PC-9 (cell line): ENCODE measurements around the gene CCDC93. TPM values are rescaled to one million over a fixed set of nuclear protein-coding genes. Genes with fewer than 3 reads are reported as not detected.

Experiments
- BruUV-seq: library from RNA; stranded (reverse); fragments of 400-500 nt; replicated peaks from 2 replicates; lab custom pipeline; 2021; lab: Mats Ljungman, UMichigan
- CTCF ChIA-PET: fragments of 300-600 bp; sonication (Branson Sonifier 250); formaldehyde crosslinking; loops from one replicate; lab custom pipeline; 2022; ENCODE audit warnings: antibody characterized with exemption; lab: Charles Lee
- POLR2A ChIA-PET: fragments of 300-600 bp; sonication (Branson Sonifier 250); formaldehyde crosslinking; loops from one replicate; lab custom pipeline; 2022; ENCODE audit warnings: antibody characterized with exemption; ENCODE audit not compliant: unreplicated experiment; lab: Charles Lee
- DNase-seq, 2 experiments: peaks; one replicate each; pipeline versions ENCODE4 v3.0.0 to v3.0.0-alpha.2; 2015 to 2022; ENCODE audit warnings: mixed read lengths in 1 of 2
- H2AFZ ChIP-seq: fragments of 200-600 bp; sonication (generic); 2 replicates; pipeline ENCODE4 v1.8.1; 2017; ENCODE audit warnings: antibody characterized with exemption
- H3F3A ChIP-seq: fragments of 200-600 bp; sonication (generic); 2 replicates; pipeline ENCODE4 v1.8.1; 2017; ENCODE audit warnings: antibody characterized with exemption, mild to moderate bottlenecking, low read depth; ENCODE audit not compliant: insufficient read depth
- H3K27ac ChIP-seq: fragments of 200-600 bp; sonication (generic); 2 replicates; pipeline ENCODE4 v1.6.1; 2016; ENCODE audit warnings: mixed run types
- H3K27me3 ChIP-seq: fragments of 200-600 bp; sonication (generic); 2 replicates; pipeline ENCODE4 v1.6.1; 2016; ENCODE audit warnings: low read depth, mixed run types; ENCODE audit not compliant: insufficient read depth
- H3K36me3 ChIP-seq: fragments of 200-600 bp; sonication (generic); 2 replicates; pipeline ENCODE4 v1.6.1; 2016; ENCODE audit warnings: low read depth, mixed run types
- H3K4me1 ChIP-seq: fragments of 200-600 bp; sonication (generic); replicated peaks from 2 replicates; pipeline ENCODE4 v1.6.1; 2016; ENCODE audit warnings: mixed run types; ENCODE audit not compliant: insufficient read depth
- H3K4me2 ChIP-seq: fragments of 200-600 bp; sonication (generic); 2 replicates; pipeline ENCODE4 v1.6.1; 2017; ENCODE audit warnings: mixed run types
- H3K4me3 ChIP-seq: fragments of 200-600 bp; sonication (generic); 2 replicates; pipeline ENCODE4 v1.6.1; 2016; ENCODE audit warnings: mixed run types
- H3K79me2 ChIP-seq: fragments of 200-600 bp; sonication (generic); 2 replicates; pipeline ENCODE4 v1.6.1; 2017; ENCODE audit warnings: low read depth, mixed run types
- H3K9me2 ChIP-seq: fragments of 200-600 bp; sonication (generic); 2 replicates; pipeline ENCODE4 v1.8.1; 2017; ENCODE audit warnings: mild to moderate bottlenecking; ENCODE audit not compliant: insufficient read depth
- H3K9me3 ChIP-seq: fragments of 200-600 bp; sonication (generic); 2 replicates; pipeline ENCODE4 v1.8.1; 2016; ENCODE audit warnings: low read depth; ENCODE audit not compliant: insufficient read depth
- H4K20me1 ChIP-seq: fragments of 200-600 bp; sonication (generic); 2 replicates; pipeline ENCODE4 v1.8.1; 2017; ENCODE audit not compliant: insufficient read depth
- CTCF ChIP-seq: fragments of 200-600 bp; sonication (generic); conservative IDR thresholded peaks from 2 replicates; pipeline ENCODE4 v1.6.1; 2017; ENCODE audit warnings: mixed run types, antibody characterized with exemption, mild to moderate bottlenecking, moderate library complexity
- EZH2 ChIP-seq: fragments of 200-600 bp; sonication (generic); IDR thresholded peaks from 2 replicates; pipeline ENCODE4 v1.8.0; 2017; ENCODE audit warnings: antibody characterized with exemption, low read depth
- intact Hi-C: fragments of 100-400 bp; cut with micrococcal nuclease; formaldehyde crosslinking; loops from one replicate; pipeline ENCODE4 v1.10.0; 2022; ENCODE audit not compliant: unreplicated experiment
- total RNA-seq: library from RNA; stranded (reverse); gene quantifications from 2 replicates; pipeline ENCODE4 v1.2.3, GENCODE V29; 2021

Gene CCDC93
- total RNA-seq, 1 experiment from 2014 or later: 31.3 TPM

GRCh38 chr2:118056801-118057200, 42.9 kb upstream of the CCDC93 start:
- H3F3A ChIP-seq: no peaks in the 10 kb centered on the region
- no peak overlapping the region for H3K4me3 ChIP-seq
- peaks cover 8% of the 10 kb centered on the region for H3K4me1 ChIP-seq
- no peaks in the 10 kb centered on the region for H3K36me3 ChIP-seq
- H4K20me1 ChIP-seq: no peaks in the 10 kb centered on the region
- ChIA-PET POLR2A (no interaction called here), CTCF (no interaction called here)
- DNase-seq: no peak
- H3K9me3 ChIP-seq: no peaks in the 10 kb centered on the region
- TF ChIP-seq EZH2 (no peak), CTCF (no peak)
- H3K9me2 ChIP-seq: no peaks in the 10 kb centered on the region
- no peak overlapping the region for H3K27ac ChIP-seq
- no TSS peak for BruUV-seq
- H3K4me2 ChIP-seq: no peak overlapping the region
- H3K27me3 ChIP-seq: no peaks in the 10 kb centered on the region
- no peak overlapping the region for H2AFZ ChIP-seq
- H3K79me2 ChIP-seq: no peaks in the 10 kb centered on the region
- intact Hi-C loops: no loop called here

GRCh38 chr2:118056165-118056534, 42.3 kb upstream of the CCDC93 start:
- Histone ChIP-seq H3K4me2 (no peak overlapping the region), H3K79me2 (no peaks in the 10 kb centered on the region), H2AFZ (no peak overlapping the region), H3K36me3 (no peaks in the 10 kb centered on the region), H3K4me3 (no peak overlapping the region), H3K4me1 (peaks cover 2% of the 10 kb centered on the region), H3K9me2 (no peaks in the 10 kb centered on the region), H3K27me3 (no peaks in the 10 kb centered on the region), H3K27ac (no peak overlapping the region), H4K20me1 (no peaks in the 10 kb centered on the region), H3F3A (no peaks in the 10 kb centered on the region), H3K9me3 (no peaks in the 10 kb centered on the region)
- POLR2A ChIA-PET: no interaction called here
- no peak for TF ChIP-seq EZH2
- TF ChIP-seq CTCF: no peak
- intact Hi-C loops: no loop called here
- BruUV-seq: no TSS peak
- CTCF ChIA-PET: no interaction called here
- DNase-seq: peak in 1 of 2 experiments; percentile 28

GRCh38 chr2:118055512-118056164, 41.8 kb upstream of the CCDC93 start:
- TF ChIP-seq CTCF (no peak), EZH2 (no peak)
- Histone ChIP-seq H2AFZ (no peak overlapping the region), H3K9me2 (no peaks in the 10 kb centered on the region), H3K4me3 (no peak overlapping the region), H3K4me2 (no peak overlapping the region), H3K9me3 (no peaks in the 10 kb centered on the region), H3K27ac (no peak overlapping the region), H3K79me2 (no peaks in the 10 kb centered on the region), H4K20me1 (no peaks in the 10 kb centered on the region), H3K27me3 (no peaks in the 10 kb centered on the region), H3F3A (no peaks in the 10 kb centered on the region), H3K36me3 (no peaks in the 10 kb centered on the region), H3K4me1 (peaks cover 2% of the 10 kb centered on the region)
- POLR2A ChIA-PET: interaction anchor here (0.7 kb wide), 1 partner anchor 50 kb away, joined by 9 read pairs; no protein-coding TSS in a partner anchor
- CTCF ChIA-PET: no interaction called here
- no TSS peak for BruUV-seq
- intact Hi-C loops: no loop called here
- DNase-seq: peak in 1 of 2 experiments; percentile 5
